Left ventricle myocardium inferior (tissue), 1 donor: ENCODE results near the gene FBLN5. TPM values are rescaled to one million over a fixed set of nuclear protein-coding genes. Genes with fewer than 3 reads are reported as not detected.

Source experiments
- DNase-seq: peaks from one replicate; pipeline ENCODE4 v3.0.0-alpha.2; 2020
- H3K27ac ChIP-seq: fragments of 200-600 bp; replicated peaks from 2 replicates; pipeline ENCODE4 v1.8.0; 2021
- H3K27me3 ChIP-seq: fragments of 200-600 bp; 2 replicates; pipeline ENCODE4 v1.8.0; 2021; ENCODE audit warnings: low read depth
- H3K36me3 ChIP-seq: fragments of 200-600 bp; 2 replicates; pipeline ENCODE4 v1.8.0; 2021
- H3K4me1 ChIP-seq: fragments of 200-600 bp; 2 replicates; pipeline ENCODE4 v1.8.0; 2021
- H3K4me3 ChIP-seq: fragments of 200-600 bp; 2 replicates; pipeline ENCODE4 v1.8.0; 2021; ENCODE audit warnings: mild to moderate bottlenecking, moderate library complexity
- H3K9me3 ChIP-seq: fragments of 200-600 bp; replicated peaks from 2 replicates; pipeline ENCODE4 v1.8.0; 2021
- CTCF ChIP-seq: fragments of 200-600 bp; IDR thresholded peaks from 2 replicates; pipeline ENCODE4 v1.8.0; 2021; ENCODE audit warnings: antibody characterized with exemption, mild to moderate bottlenecking, borderline replicate concordance
- intact Hi-C: fragments of 100-400 bp; cut with micrococcal nuclease; formaldehyde crosslinking; loops from one replicate; pipeline ENCODE4 v1.11.0; 2022
- total RNA-seq: library from RNA; stranded (reverse); fragmentation: NEBNext Ultra II Directional; extraction: Animal tissue kit (Norgen Biotek cat#: 25700); gene quantifications from one replicate; pipeline ENCODE4 v1.2.1, GENCODE V29; 2021
- donor health status: DM: no; HTN: yes; CAD: no; lungs with severe emphysema.

FBLN5 gene
- total RNA-seq, 1 donor from 2014 or later, result 62.5 TPM

- TF ChIP-seq CTCF, result no peak
- no peak for DNase-seq
- Histone ChIP-seq H3K4me3 (no peak overlapping the region), H3K4me1 (no peaks in the 10 kb centered on the region), H3K27me3 (peaks cover 41% of the 10 kb centered on the region), H3K9me3 (no peaks in the 10 kb centered on the region), H3K36me3 (no peaks in the 10 kb centered on the region), H3K27ac (no peak overlapping the region)
- intact Hi-C loops, result no loop called here
These were observed 10.4 kb upstream of the FBLN5 start for GRCh38 chr14:91957876-91958313.

GRCh38 chr14:91956616-91957015, 9.1 kb upstream of the FBLN5 start:
- Histone ChIP-seq H3K4me3 (no peak overlapping the region), H3K36me3 (no peaks in the 10 kb centered on the region), H3K4me1 (no peaks in the 10 kb centered on the region), H3K27ac (no peak overlapping the region), H3K27me3 (peaks cover 46% of the 10 kb centered on the region), H3K9me3 (no peaks in the 10 kb centered on the region)
- intact Hi-C loops, result no loop called here
- no peak for TF ChIP-seq CTCF
- no peak for DNase-seq

DNA sequence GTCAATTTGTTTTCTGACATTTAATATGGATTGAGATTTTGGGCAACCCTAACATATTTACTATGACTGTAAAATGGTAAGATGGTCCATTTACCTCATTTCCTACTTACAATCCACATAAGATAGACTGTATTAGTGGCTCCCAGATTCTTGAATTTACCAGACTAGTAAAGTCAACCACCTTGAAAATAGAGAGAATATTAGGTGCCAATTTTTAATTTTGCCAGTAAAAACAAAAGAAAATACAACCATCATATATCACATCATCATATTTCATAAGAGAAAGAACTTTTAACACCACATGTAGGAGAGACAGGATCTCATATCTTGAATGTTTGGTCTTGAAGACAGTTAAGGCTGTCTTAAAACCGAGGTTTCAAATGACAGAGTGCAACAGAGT, 7.7 kb upstream of the FBLN5 start:
- Histone ChIP-seq H3K4me3 (no peak overlapping the region), H3K4me1 (no peaks in the 10 kb centered on the region), H3K9me3 (no peaks in the 10 kb centered on the region), H3K27me3 (peaks cover 54% of the 10 kb centered on the region), H3K27ac (no peak overlapping the region), H3K36me3 (no peaks in the 10 kb centered on the region)
- no peak for TF ChIP-seq CTCF
- no peak for DNase-seq
- intact Hi-C loops, result no loop called here

DNA sequence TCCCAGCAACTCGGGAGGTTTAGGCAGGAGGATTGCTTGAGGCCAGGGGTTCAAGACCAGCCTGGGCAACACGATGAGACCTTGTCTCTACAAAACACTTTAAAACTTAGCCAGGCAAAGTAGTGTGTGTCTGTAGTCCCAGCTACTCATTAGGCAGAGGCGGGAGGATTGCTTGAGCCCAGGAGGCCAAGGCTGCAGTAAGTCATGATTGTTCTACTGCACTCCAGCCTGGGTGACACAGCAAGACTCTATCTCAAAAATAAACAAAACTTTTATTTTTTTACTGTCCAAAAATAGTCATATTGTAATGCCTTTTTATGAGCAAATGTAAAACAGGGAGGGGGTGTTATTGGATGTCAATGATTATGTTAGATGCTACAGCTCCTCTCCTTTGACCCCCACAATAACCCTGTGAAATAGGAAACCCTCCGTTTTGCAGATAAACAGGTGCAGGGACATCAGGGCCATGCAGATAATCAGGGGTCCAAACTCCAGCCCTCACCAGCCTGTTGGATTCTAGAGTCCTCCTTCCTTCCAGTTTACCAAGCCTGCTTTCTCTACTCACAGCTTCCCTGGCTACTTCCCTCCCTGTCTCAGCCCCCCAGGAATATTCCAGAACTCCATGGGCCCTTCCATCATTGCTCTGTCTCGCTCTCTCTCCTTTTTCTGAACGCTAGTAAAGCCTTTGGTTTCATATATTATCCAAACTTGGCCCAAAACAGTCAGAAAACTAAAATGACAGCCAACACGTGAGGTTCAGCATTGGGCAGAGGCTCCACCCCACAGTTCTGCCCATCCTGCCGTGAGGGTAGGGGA, 5.9 kb upstream of the FBLN5 start:
- Histone ChIP-seq H3K27me3 (peaks cover 64% of the 10 kb centered on the region), H3K36me3 (no peaks in the 10 kb centered on the region), H3K27ac (no peak overlapping the region), H3K4me3 (no peak overlapping the region), H3K4me1 (peaks cover under 1% of the 10 kb centered on the region), H3K9me3 (no peaks in the 10 kb centered on the region)
- intact Hi-C loops, result no loop called here
- DNase-seq, result no peak
- no peak for TF ChIP-seq CTCF

- Histone ChIP-seq H3K4me1 (peaks cover 19% of the 10 kb centered on the region), H3K27me3 (peaks cover 76% of the 10 kb centered on the region), H3K4me3 (peak overlapping the region; percentile 71), H3K9me3 (no peaks in the 10 kb centered on the region), H3K27ac (peak overlapping the region; percentile 82), H3K36me3 (no peaks in the 10 kb centered on the region)
- DNase-seq, result peak; percentile 31
- intact Hi-C loops, result no loop called here
- TF ChIP-seq CTCF, result no peak
These were observed 646 bp downstream of the FBLN5 start for GRCh38 chr14:91946622-91947474.
